IMR-90 (cell line): ENCODE data around the gene ARMC5. TPM values are rescaled to one million over a fixed set of nuclear protein-coding genes. Genes with fewer than 3 reads are reported as not detected.

Source experiments
- ATAC-seq: fragments of 200-7000 bp; cut with Tn5 transposase; 2 replicates; pipeline ENCODE4 v1.9.1; 2020; ENCODE audit warnings: low read depth, mild to moderate bottlenecking, moderate library complexity
- BruUV-seq: library from RNA; stranded (reverse); fragments of 400-500 nt; replicated peaks from 2 replicates; lab custom pipeline; 2021; lab: Mats Ljungman, UMichigan
- CTCF ChIA-PET: fragments of 300-600 bp; formaldehyde crosslinking; extraction: SDS; loops from one replicate; lab custom pipeline; 2021; ENCODE audit warnings: antibody characterized with exemption; lab: Yijun Ruan, JAX
- POLR2A ChIA-PET: fragments of 300-600 bp; sonication (Branson Sonifier 250); formaldehyde crosslinking; loops from one replicate; lab custom pipeline; 2022; ENCODE audit warnings: antibody characterized with exemption; ENCODE audit not compliant: unreplicated experiment; lab: Charles Lee
- DNase-seq: peaks from one replicate; pipeline ENCODE4 v3.0.0; 2013
- H2AFZ ChIP-seq: replicated peaks from 2 replicates; pipeline ENCODE3; 2013; ENCODE audit warnings: low read length, mild to moderate bottlenecking; ENCODE audit not compliant: poor library complexity
- H2AK5ac ChIP-seq: 2 replicates; pipeline ENCODE4 v1.6.1; 2013; ENCODE audit warnings: low read depth, low read length, inconsistent platforms
- H2AK9ac ChIP-seq: replicated peaks from 2 replicates; pipeline ENCODE3; 2013; ENCODE audit warnings: mild to moderate bottlenecking, low read depth, low read length, moderate library complexity; ENCODE audit not compliant: poor library complexity
- H2BK120ac ChIP-seq: 2 replicates; pipeline ENCODE4 v1.6.1; 2013; ENCODE audit warnings: low read depth, low read length, inconsistent platforms
- H2BK15ac ChIP-seq: 3 replicates; pipeline ENCODE4 v1.6.1; 2013; ENCODE audit warnings: low read depth, low read length, inconsistent platforms
- H2BK20ac ChIP-seq: 2 replicates; pipeline ENCODE4 v1.6.1; 2013; ENCODE audit warnings: low read depth, mild to moderate bottlenecking, inconsistent platforms, low read length, moderate library complexity
- H2BK5ac ChIP-seq: 2 replicates; pipeline ENCODE4 v1.6.1; 2013; ENCODE audit warnings: mild to moderate bottlenecking, low read depth, low read length, inconsistent platforms; ENCODE audit not compliant: poor library complexity, severe bottlenecking
- H3K14ac ChIP-seq: replicated peaks from 2 replicates; pipeline ENCODE4 v1.6.1; 2013; ENCODE audit warnings: low read depth, low read length, inconsistent platforms
- H3K18ac ChIP-seq: 2 replicates; pipeline ENCODE4 v1.6.1; 2013; ENCODE audit warnings: low read depth, low read length, control low read depth
- H3K23ac ChIP-seq: 2 replicates; pipeline ENCODE4 v1.6.1; 2013; ENCODE audit warnings: low read depth, low read length, inconsistent platforms
- H3K27ac ChIP-seq: 2 replicates; pipeline ENCODE4 v1.5.1; 2013; ENCODE audit warnings: mild to moderate bottlenecking, control low read depth, low read length; ENCODE audit not compliant: insufficient read depth
- H3K27me3 ChIP-seq: 2 replicates; pipeline ENCODE4 v1.6.1; 2013; ENCODE audit warnings: low read length; ENCODE audit not compliant: control insufficient read depth, insufficient read depth
- H3K36me3 ChIP-seq: 2 replicates; pipeline ENCODE4 v1.6.1; 2013; ENCODE audit warnings: low read length, mixed read lengths; ENCODE audit not compliant: control insufficient read depth, insufficient read depth
- H3K4ac ChIP-seq: 2 replicates; pipeline ENCODE4 v1.6.1; 2013; ENCODE audit warnings: low read depth, low read length, inconsistent platforms
- H3K4me1 ChIP-seq: 2 replicates; pipeline ENCODE4 v1.6.1; 2013; ENCODE audit warnings: low read length, mixed read lengths; ENCODE audit not compliant: control insufficient read depth, insufficient read depth
- H3K4me2 ChIP-seq: 2 replicates; pipeline ENCODE4 v1.6.1; 2013; ENCODE audit warnings: low read depth, mild to moderate bottlenecking, control low read depth, low read length, moderate library complexity
- H3K4me3 ChIP-seq: 2 replicates; pipeline ENCODE4 v1.5.1; 2013; ENCODE audit warnings: low read depth, mild to moderate bottlenecking, control low read depth, low read length, moderate library complexity; ENCODE audit not compliant: insufficient read depth
- H3K56ac ChIP-seq: 2 replicates; pipeline ENCODE4 v1.6.1; 2013; ENCODE audit warnings: low read length, inconsistent platforms; ENCODE audit not compliant: insufficient read depth; ENCODE audit errors: extremely low read depth
- H3K79me1 ChIP-seq, 2 experiments: 2 replicates each; pipeline ENCODE4 v1.6.1; 2013; ENCODE audit warnings: low read length in 2 of 2, inconsistent platforms in 1 of 2, low read depth in 1 of 2
- H3K9ac ChIP-seq: 2 replicates; pipeline ENCODE4 v1.6.1; 2013; ENCODE audit warnings: low read depth, low read length, control low read depth
- H3K9me1 ChIP-seq: 2 replicates; pipeline ENCODE4 v1.6.1; 2013; ENCODE audit warnings: low read length, inconsistent platforms; ENCODE audit not compliant: insufficient read depth
- H3K9me3 ChIP-seq: 2 replicates; pipeline ENCODE4 v1.6.1; 2013; ENCODE audit warnings: low read length; ENCODE audit not compliant: control insufficient read depth, insufficient read depth
- H4K20me1 ChIP-seq: 2 replicates; pipeline ENCODE4 v1.6.1; 2013; ENCODE audit warnings: low read length, inconsistent platforms; ENCODE audit not compliant: insufficient read depth
- H4K5ac ChIP-seq: 2 replicates; pipeline ENCODE4 v1.6.1; 2013; ENCODE audit warnings: mild to moderate bottlenecking, low read depth, low read length, control low read depth
- H4K8ac ChIP-seq, 2 experiments: 2 replicates each; pipeline ENCODE4 v1.6.1; 2013; ENCODE audit warnings: low read depth in 2 of 2, low read length in 2 of 2, control low read depth in 1 of 2, inconsistent platforms in 1 of 2
- H4K91ac ChIP-seq: 2 replicates; pipeline ENCODE4 v1.6.1; 2013; ENCODE audit warnings: low read depth, low read length, inconsistent platforms; ENCODE audit not compliant: insufficient read depth
- BHLHE40 ChIP-seq: fragments of 150-350 bp; IDR thresholded peaks from 2 replicates; pipeline ENCODE4 v1.6.1; 2016; ENCODE audit warnings: mild to moderate bottlenecking, low read depth, low read length
- CEBPB ChIP-seq: IDR thresholded peaks from 2 replicates; pipeline ENCODE4 v1.6.1; 2012; ENCODE audit warnings: low read depth, low read length, improper control_type of control experiment
- CHD1 ChIP-seq: IDR thresholded peaks from 2 replicates; pipeline ENCODE4 v1.6.1; 2012; ENCODE audit warnings: low read depth, low read length, improper control_type of control experiment
- CTCF ChIP-seq: conservative IDR thresholded peaks from 2 replicates; pipeline ENCODE4 v1.5.1; 2012; ENCODE audit warnings: mild to moderate bottlenecking, low read depth, low read length, improper control_type of control experiment
- ELK1 ChIP-seq: fragments of 150-350 bp; IDR thresholded peaks from 2 replicates; pipeline ENCODE4 v1.6.1; 2016; ENCODE audit warnings: low read depth, mild to moderate bottlenecking, low read length, moderate library complexity, borderline replicate concordance
- FOS ChIP-seq: fragments of 150-350 bp; IDR thresholded peaks from 2 replicates; pipeline ENCODE4 v1.6.1; 2016; ENCODE audit warnings: low read depth, low read length
- MAFK ChIP-seq: IDR thresholded peaks from 2 replicates; pipeline ENCODE4 v1.6.1; 2012; ENCODE audit warnings: low read depth, low read length, improper control_type of control experiment
- MAZ ChIP-seq: IDR thresholded peaks from 2 replicates; pipeline ENCODE4 v1.6.1; 2012; ENCODE audit warnings: low read depth, mild to moderate bottlenecking, low read length, improper control_type of control experiment, moderate library complexity, borderline replicate concordance
- MXI1 ChIP-seq: IDR thresholded peaks from 2 replicates; pipeline ENCODE4 v1.6.1; 2012; ENCODE audit warnings: low read depth, mild to moderate bottlenecking, low read length, moderate library complexity, borderline replicate concordance
- NFE2L2 ChIP-seq: fragments of 150-350 bp; IDR thresholded peaks from 2 replicates; pipeline ENCODE4 v1.6.1; 2016; ENCODE audit warnings: low read depth, mild to moderate bottlenecking, low read length
- POLR2A ChIP-seq: IDR thresholded peaks from 2 replicates; pipeline ENCODE4 v1.6.1; 2012; ENCODE audit warnings: mild to moderate bottlenecking, low read depth, low read length
- RAD21 ChIP-seq: IDR thresholded peaks from 2 replicates; pipeline ENCODE4 v1.6.1; 2012; ENCODE audit warnings: low read length, improper control_type of control experiment
- RCOR1 ChIP-seq: IDR thresholded peaks from 2 replicates; pipeline ENCODE4 v1.6.1; 2012; ENCODE audit warnings: mild to moderate bottlenecking, low read length, improper control_type of control experiment; ENCODE audit not compliant: insufficient replicate concordance
- RFX5 ChIP-seq: IDR thresholded peaks from 2 replicates; pipeline ENCODE4 v1.8.0; 2012; ENCODE audit warnings: low read depth, mild to moderate bottlenecking, low read length, moderate library complexity
- SMC3 ChIP-seq: fragments of 150-350 bp; IDR thresholded peaks from 2 replicates; pipeline ENCODE4 v1.6.1; 2016; ENCODE audit warnings: low read depth, mild to moderate bottlenecking, antibody characterized with exemption, low read length, moderate library complexity
- WGBS, 2 experiments: methylation state at CpG; one replicate each; pipeline versions ENCODE4 v1.1.5 to v1.1.7; 2013; ENCODE audit warnings: missing lambda C conversion rate in 2 of 2; ENCODE audit not compliant: insufficient read length in 1 of 2; ENCODE audit errors: extremely low coverage in 2 of 2; 5-methylcytosine and 5-hydroxymethylcytosine counted together
- dilution Hi-C: fragments of 300-500 bp; cut with HindIII; formaldehyde crosslinking; loops from one replicate; pipeline ENCODE4 v1.14.3; 2018; ENCODE audit warnings: low sequenced_read_pairs; ENCODE audit not compliant: unreplicated experiment
- in situ Hi-C: fragments of 300-500 bp; cut with MboI; formaldehyde crosslinking; loops from 3 replicates; pipeline ENCODE4 v1.14.3; 2019; ENCODE audit warnings: low sequenced_read_pairs, inconsistent platforms, mixed read lengths
- intact Hi-C: fragments of 100-400 bp; cut with micrococcal nuclease; formaldehyde crosslinking; loops from 2 replicates; pipeline ENCODE4 v1.10.0; 2022
- polyA plus RNA-seq, 3 experiments: library from polyadenylated mRNA; depleted of rRNA; stranded (reverse); fragments of >200 nt; gene quantifications; 2 replicates each; pipeline ENCODE4 v1.2.3, GENCODE V29; 2012; ENCODE audit warnings: low replicate concordance in 1 of 3
- total RNA-seq: library from RNA; depleted of rRNA; stranded (reverse); fragments of >200 nt; gene quantifications from 2 replicates; pipeline ENCODE4 v1.2.3, GENCODE V29; 2012
- TF ChIP-seq, protein P1 (sequence below): fragments of 150-350 bp; IDR thresholded peaks from 2 replicates; pipeline ENCODE4 v1.6.1; 2017; ENCODE audit warnings: mild to moderate bottlenecking, antibody characterized with exemption, low read length, low read depth

ARMC5 gene
- total and polyA plus RNA-seq, 2 of the 4 experiments (the other 2 are of a cell fraction), result 2.3 to 7.5 TPM

GRCh38 chr16:31485571-31485970 lies 26.3 kb downstream of the ARMC5 start:
- no peak overlapping the region for H2AFZ ChIP-seq
- H3K27me3 ChIP-seq, result peaks cover 7% of the 10 kb centered on the region; the same call in 1 of the 2 replicates
- H4K5ac ChIP-seq, result no peak overlapping the region
- no CpG with 5 or more reads among the region's 17 CpGs for WGBS, 2 experiments
- DNase-seq (no peak), ATAC-seq (no peak)
- H2AK9ac ChIP-seq, result no peak overlapping the region
- H3K14ac ChIP-seq, result no peak overlapping the region
- H3K9ac ChIP-seq, result no peak overlapping the region
- CTCF ChIA-PET, result no interaction called here
- H3K4me3 ChIP-seq, result no peak overlapping the region
- H2BK15ac ChIP-seq, result no peak overlapping the region
- peaks cover 6% of the 10 kb centered on the region; the same call in 1 of the 2 replicates for H3K4me1 ChIP-seq
- no peak overlapping the region for H3K23ac ChIP-seq
- H3K56ac ChIP-seq, result no peak overlapping the region
- dilution Hi-C loops (no loop called here), intact Hi-C loops (no loop called here), in situ Hi-C loops (no loop called here)
- no peaks in the 10 kb centered on the region for H3K79me1 ChIP-seq
- H3K4ac ChIP-seq, result no peak overlapping the region
- no peak overlapping the region for H2BK20ac ChIP-seq
- H2BK120ac ChIP-seq, result no peak overlapping the region
- H4K8ac ChIP-seq, result no peak overlapping the region
- H3K4me2 ChIP-seq, result no peak overlapping the region
- H3K9me3 ChIP-seq, result no peaks in the 10 kb centered on the region
- H4K91ac ChIP-seq, result no peak overlapping the region
- no TSS peak for BruUV-seq
- peaks cover 3% of the 10 kb centered on the region; the same call in 1 of the 2 replicates for H4K20me1 ChIP-seq
- TF ChIP-seq RCOR1 (no peak), FOS (no peak), ELK1 (no peak), BHLHE40 (no peak), NFE2L2 (no peak), POLR2A (no peak), CHD1 (no peak), MXI1 (no peak), RFX5 (no peak), MAZ (no peak), CEBPB (no peak), MAFK (no peak), CTCF (no peak), RAD21 (no peak), SMC3 (no peak)
- TF ChIP-seq, protein P1, sequence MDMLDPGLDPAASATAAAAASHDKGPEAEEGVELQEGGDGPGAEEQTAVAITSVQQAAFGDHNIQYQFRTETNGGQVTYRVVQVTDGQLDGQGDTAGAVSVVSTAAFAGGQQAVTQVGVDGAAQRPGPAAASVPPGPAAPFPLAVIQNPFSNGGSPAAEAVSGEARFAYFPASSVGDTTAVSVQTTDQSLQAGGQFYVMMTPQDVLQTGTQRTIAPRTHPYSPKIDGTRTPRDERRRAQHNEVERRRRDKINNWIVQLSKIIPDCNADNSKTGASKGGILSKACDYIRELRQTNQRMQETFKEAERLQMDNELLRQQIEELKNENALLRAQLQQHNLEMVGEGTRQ, result no peak
- H3K27ac ChIP-seq, result no peak overlapping the region
- H3K18ac ChIP-seq, result no peak overlapping the region
- POLR2A ChIA-PET, result no interaction called here
- peaks cover 7% of the 10 kb centered on the region; the same call in 1 of the 2 replicates for H3K36me3 ChIP-seq
- no peak overlapping the region for H2BK5ac ChIP-seq
- H2AK5ac ChIP-seq, result no peak overlapping the region
- peaks cover 4% of the 10 kb centered on the region for H3K9me1 ChIP-seq
